Hepatocyte (in vitro differentiated cells): ENCODE data around the gene SLC44A1. TPM values are rescaled to one million over a fixed set of nuclear protein-coding genes. Genes with fewer than 3 reads are reported as not detected.

Source experiments
- DNase-seq: peaks from one replicate; pipeline ENCODE4 v3.0.0-alpha.2; 2016; ENCODE audit warnings: low spot score
- H2AFZ ChIP-seq: fragments of 200-600 bp; sonication (generic); 2 replicates; pipeline ENCODE4 v1.6.0; 2016; ENCODE audit warnings: antibody characterized with exemption, mild to moderate bottlenecking
- H3K27ac ChIP-seq: fragments of 200-600 bp; sonication (generic); 2 replicates; pipeline ENCODE4 v1.5.1; 2016; ENCODE audit warnings: mild to moderate bottlenecking
- H3K27me3 ChIP-seq: fragments of 200-600 bp; sonication (generic); 2 replicates; pipeline ENCODE4 v1.6.1; 2016
- H3K36me3 ChIP-seq: fragments of 200-600 bp; sonication (generic); replicated peaks from 2 replicates; pipeline ENCODE4 v1.5.1; 2016; ENCODE audit warnings: low read depth; ENCODE audit not compliant: insufficient read depth
- H3K4me1 ChIP-seq: fragments of 200-600 bp; sonication (generic); 2 replicates; pipeline ENCODE4 v1.5.1; 2016; ENCODE audit warnings: mild to moderate bottlenecking, moderate library complexity; ENCODE audit not compliant: insufficient read depth
- H3K4me2 ChIP-seq: fragments of 200-600 bp; sonication (generic); 2 replicates; pipeline ENCODE4 v1.6.0; 2016
- H3K4me3 ChIP-seq: fragments of 200-600 bp; sonication (generic); 2 replicates; pipeline ENCODE4 v1.5.1; 2016; ENCODE audit warnings: mild to moderate bottlenecking
- H3K79me2 ChIP-seq: fragments of 200-600 bp; sonication (generic); 2 replicates; pipeline ENCODE4 v1.6.0; 2017; ENCODE audit warnings: mild to moderate bottlenecking
- H3K9me2 ChIP-seq: fragments of 200-600 bp; sonication (generic); replicated peaks from 2 replicates; pipeline ENCODE4 v1.6.0; 2017; ENCODE audit warnings: mild to moderate bottlenecking; ENCODE audit not compliant: insufficient read depth
- H3K9me3 ChIP-seq: fragments of 200-600 bp; sonication (generic); 2 replicates; pipeline ENCODE4 v1.5.1; 2016; ENCODE audit warnings: low read depth, mild to moderate bottlenecking
- H4K20me1 ChIP-seq: fragments of 200-600 bp; sonication (generic); 2 replicates; pipeline ENCODE4 v1.6.0; 2016; ENCODE audit warnings: mild to moderate bottlenecking; ENCODE audit not compliant: insufficient read depth, poor library complexity, severe bottlenecking
- EZH2 ChIP-seq: fragments of 200-600 bp; sonication (generic); IDR thresholded peaks from 2 replicates; pipeline ENCODE4 v1.6.1; 2016; ENCODE audit warnings: antibody characterized with exemption, mild to moderate bottlenecking, borderline replicate concordance
- EZH2phosphoT487 ChIP-seq: fragments of 200-600 bp; sonication (generic); IDR thresholded peaks from one replicate; pipeline ENCODE4 v1.6.1; 2018; ENCODE audit warnings: antibody characterized with exemption, mild to moderate bottlenecking, low read depth, moderate library complexity; ENCODE audit not compliant: unreplicated experiment, severe bottlenecking
- WGBS: methylation state at CpG from one replicate; pipeline ENCODE4 v1.1.6; 2016; ENCODE audit warnings: low lambda C conversion rate; ENCODE audit errors: missing lambda C conversion rate; 5-methylcytosine and 5-hydroxymethylcytosine counted together
- polyA plus RNA-seq: library from polyadenylated mRNA; unstranded; fragments of >200 nt; fragmentation: Nextera tagmentation; extraction: Ambion mirVana; gene quantifications from 2 replicates; pipeline ENCODE4 v1.2.1, GENCODE V29; 2016
- total RNA-seq: library from RNA; depleted of rRNA; stranded (reverse); fragments of >200 nt; gene quantifications from 2 replicates; pipeline ENCODE4 v1.2.3, GENCODE V29; 2014
- TF ChIP-seq, protein P1 (sequence below): fragments of 200-600 bp; sonication (generic); IDR thresholded peaks from 2 replicates; pipeline ENCODE4 v1.5.1; 2016; ENCODE audit warnings: antibody characterized with exemption, mild to moderate bottlenecking; ENCODE audit not compliant: poor library complexity

Gene SLC44A1
- total and polyA plus RNA-seq, 2 experiments from 2014 or later: 31.3 to 64.9 TPM

DNA sequence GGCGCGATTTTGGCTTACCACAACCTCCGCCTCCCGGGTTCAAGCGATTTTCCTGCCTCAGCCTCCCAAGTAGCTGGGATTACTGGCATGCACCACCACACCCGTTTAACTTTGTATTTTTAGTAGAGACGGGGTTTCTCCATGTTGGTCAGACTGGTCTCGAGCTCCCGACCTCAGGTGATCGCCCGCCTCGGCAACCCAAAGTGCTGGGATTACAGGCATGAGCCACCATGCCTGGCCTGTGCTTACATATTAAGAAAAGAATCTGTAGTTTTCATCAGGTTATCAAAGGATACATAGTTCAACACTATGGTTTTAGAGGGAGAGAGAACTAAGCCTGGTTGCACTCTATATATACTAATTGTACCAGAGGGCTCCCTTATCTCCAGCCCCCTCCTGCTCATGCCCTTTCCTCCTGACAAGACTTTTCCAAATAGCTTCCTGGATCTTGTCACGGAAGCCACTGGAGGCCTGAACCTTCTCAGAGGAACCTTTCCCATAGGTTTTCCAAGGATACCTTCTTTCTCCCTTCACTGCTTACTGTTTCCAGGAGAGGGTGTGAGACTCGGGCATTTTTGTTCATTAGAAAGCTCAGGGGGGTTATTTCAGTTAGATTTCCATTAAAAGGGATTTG is 53.1 kb downstream of the SLC44A1 start:
- Histone ChIP-seq H3K9me2 (no peaks in the 10 kb centered on the region), H3K36me3 (no peaks in the 10 kb centered on the region), H3K9me3 (no peaks in the 10 kb centered on the region), H3K79me2 (peaks cover 62% of the 10 kb centered on the region), H3K4me1 (peaks cover 17% of the 10 kb centered on the region), H3K27me3 (no peaks in the 10 kb centered on the region), H3K4me3 (no peak overlapping the region), H2AFZ (no peak overlapping the region), H3K4me2 (peak overlapping the region; percentile 8), H3K27ac (peak overlapping the region; percentile 90), H4K20me1 (no peaks in the 10 kb centered on the region)
- DNase-seq: no peak
- WGBS: 89% methylated on average over 14 of the region's 14 CpGs
- TF ChIP-seq EZH2: no peak
- TF ChIP-seq, protein P1, sequence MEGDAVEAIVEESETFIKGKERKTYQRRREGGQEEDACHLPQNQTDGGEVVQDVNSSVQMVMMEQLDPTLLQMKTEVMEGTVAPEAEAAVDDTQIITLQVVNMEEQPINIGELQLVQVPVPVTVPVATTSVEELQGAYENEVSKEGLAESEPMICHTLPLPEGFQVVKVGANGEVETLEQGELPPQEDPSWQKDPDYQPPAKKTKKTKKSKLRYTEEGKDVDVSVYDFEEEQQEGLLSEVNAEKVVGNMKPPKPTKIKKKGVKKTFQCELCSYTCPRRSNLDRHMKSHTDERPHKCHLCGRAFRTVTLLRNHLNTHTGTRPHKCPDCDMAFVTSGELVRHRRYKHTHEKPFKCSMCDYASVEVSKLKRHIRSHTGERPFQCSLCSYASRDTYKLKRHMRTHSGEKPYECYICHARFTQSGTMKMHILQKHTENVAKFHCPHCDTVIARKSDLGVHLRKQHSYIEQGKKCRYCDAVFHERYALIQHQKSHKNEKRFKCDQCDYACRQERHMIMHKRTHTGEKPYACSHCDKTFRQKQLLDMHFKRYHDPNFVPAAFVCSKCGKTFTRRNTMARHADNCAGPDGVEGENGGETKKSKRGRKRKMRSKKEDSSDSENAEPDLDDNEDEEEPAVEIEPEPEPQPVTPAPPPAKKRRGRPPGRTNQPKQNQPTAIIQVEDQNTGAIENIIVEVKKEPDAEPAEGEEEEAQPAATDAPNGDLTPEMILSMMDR: no peak
- no peak for TF ChIP-seq EZH2phosphoT487

DNA sequence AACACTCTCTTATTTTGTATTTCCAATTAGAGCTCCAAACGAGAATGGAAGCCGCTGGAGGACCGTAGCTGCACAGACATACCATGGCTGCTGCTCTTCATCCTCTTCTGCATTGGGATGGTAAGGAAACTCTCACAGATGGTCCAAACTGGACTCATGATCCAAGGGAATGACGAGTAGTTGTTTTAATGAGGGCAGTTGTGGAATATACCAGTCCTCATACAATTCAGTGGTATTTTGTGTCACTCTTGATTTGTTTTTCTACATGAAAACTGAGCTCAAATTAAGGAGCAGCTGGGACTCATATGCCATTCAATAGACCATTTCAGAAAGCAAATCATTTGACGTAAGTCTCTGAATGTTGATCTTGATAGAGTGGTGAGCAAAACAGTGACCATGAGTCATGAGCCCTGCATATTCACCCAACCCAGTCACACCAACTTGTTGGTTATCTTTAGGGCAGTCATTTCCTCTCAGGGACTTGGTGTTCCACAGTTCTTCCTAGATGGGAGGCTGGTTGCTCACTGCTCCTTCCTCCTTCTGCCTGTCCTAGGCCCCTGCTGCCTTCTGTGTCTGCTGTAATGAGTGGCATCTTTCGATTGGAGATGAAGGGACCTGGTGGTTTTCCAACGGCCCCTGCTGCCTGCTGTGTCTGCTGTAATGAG is 54.9 kb downstream of the SLC44A1 start:
- Histone ChIP-seq H3K4me3 (no peak overlapping the region), H4K20me1 (no peaks in the 10 kb centered on the region), H3K27ac (peak overlapping the region; percentile 93), H3K27me3 (no peaks in the 10 kb centered on the region), H3K9me2 (no peaks in the 10 kb centered on the region), H3K9me3 (no peaks in the 10 kb centered on the region), H3K4me2 (no peak overlapping the region), H3K79me2 (peaks cover 54% of the 10 kb centered on the region), H2AFZ (no peak overlapping the region), H3K4me1 (peaks cover 17% of the 10 kb centered on the region), H3K36me3 (no peaks in the 10 kb centered on the region)
- DNase-seq: peak; percentile 60
- TF ChIP-seq EZH2phosphoT487: no peak
- TF ChIP-seq, protein P1: no peak
- no peak for TF ChIP-seq EZH2
- WGBS: 82% methylated on average over 7 of the region's 7 CpGs

DNA sequence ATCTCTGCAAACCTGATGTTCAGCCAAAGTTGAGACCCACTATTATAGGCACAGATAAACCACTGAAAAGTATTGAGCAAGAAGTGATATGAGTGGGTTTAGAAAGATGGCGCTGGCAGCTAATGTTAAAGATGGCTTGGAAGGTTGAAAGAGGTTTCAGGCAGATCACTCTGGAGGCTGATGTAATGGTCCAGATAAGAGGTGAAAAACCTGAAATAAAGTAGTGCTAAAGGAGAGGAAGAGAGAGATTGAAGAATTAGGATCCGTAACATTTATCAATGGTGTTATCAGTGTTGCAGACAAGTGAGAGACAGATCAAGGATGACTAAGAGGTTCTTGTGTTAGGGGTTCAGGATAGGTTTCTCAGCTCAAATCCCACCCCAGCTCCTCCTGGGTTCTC is 58.3 kb downstream of the SLC44A1 start:
- Histone ChIP-seq H3K27me3 (no peaks in the 10 kb centered on the region), H3K36me3 (no peaks in the 10 kb centered on the region), H3K9me2 (no peaks in the 10 kb centered on the region), H3K9me3 (no peaks in the 10 kb centered on the region), H3K4me2 (no peak overlapping the region), H3K79me2 (peaks cover 49% of the 10 kb centered on the region), H4K20me1 (no peaks in the 10 kb centered on the region), H3K4me3 (no peak overlapping the region), H3K27ac (no peak overlapping the region), H2AFZ (no peak overlapping the region), H3K4me1 (peaks cover 5% of the 10 kb centered on the region)
- WGBS: 90% methylated on average over 2 of the region's 2 CpGs
- TF ChIP-seq EZH2phosphoT487: no peak
- TF ChIP-seq, protein P1: no peak
- TF ChIP-seq EZH2: no peak
- DNase-seq: no peak
